ENCODE data around the gene EXOC1L.
"Not testable (repeated sequence)": the region's sequence is repeated elsewhere in the genome, so short reads cannot be mapped to it uniquely, and the experiment has no call there.

Gene EXOC1L

DNA sequence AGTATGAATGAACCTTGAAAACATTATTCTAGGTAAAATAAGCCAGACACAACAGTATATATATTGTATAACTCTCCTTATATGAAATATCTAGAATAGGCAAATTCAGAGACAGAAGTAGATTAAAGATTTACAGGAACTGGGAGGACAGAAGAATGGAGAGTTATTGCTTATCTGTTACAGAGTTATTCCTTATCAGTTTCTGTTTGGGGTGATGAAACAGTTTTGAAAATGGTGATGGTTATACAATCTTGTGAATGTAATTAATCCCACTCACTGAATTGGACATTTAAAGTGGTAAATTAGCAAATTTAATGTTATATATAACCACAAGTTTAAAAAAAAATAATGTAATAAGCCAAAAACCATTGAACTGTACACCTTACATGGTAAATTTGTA is 19.4 kb downstream of the EXOC1L start:
- DNase-seq: no peak

DNA sequence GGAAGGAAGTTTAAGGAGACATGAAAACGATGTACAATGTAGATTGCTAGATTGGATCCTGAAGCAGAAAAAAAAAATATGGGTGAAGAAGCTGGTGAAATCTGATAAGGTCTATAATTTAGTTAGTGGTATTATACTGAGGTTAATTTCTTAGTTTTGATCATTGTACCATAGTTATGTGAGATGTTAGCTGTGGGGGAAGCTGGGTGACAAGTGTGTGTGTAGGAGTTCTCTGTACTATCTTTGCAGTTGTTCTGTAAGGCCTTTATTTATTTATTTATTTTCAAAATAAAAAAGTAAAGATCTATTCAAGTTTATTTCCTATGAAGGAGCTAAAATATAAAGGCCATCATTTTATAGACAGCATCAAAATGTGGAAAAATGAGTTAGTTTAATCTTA is 21.4 kb downstream of the EXOC1L start:
- DNase-seq: no peak

- not testable (repeated sequence) for DNase-seq
Observed at GRCh38 chr4:55841373-55842239, 22.0 kb downstream of the EXOC1L start.

DNA sequence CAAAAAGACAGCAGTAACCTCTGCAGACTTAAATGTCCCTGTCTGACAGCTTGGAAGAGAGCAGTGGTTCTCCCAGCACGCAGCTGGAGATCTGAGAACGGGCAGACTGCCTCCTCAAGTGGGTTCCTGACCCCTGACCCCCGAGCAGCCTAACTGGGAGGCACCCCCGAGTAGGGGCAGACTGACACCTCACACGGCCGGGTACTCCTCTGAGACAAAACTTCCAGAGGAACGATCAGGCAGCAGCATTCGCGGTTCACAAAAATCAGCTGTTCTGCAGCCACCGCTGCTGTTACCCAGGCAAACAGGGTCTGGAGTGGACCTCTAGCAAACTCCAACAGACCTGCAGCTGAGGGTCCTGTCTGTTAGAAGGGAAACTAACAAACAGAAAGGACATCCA is 22.7 kb downstream of the EXOC1L start:
- DNase-seq: not testable (repeated sequence)

- DNase-seq: no peak
Observed at GRCh38 chr4:55849724-55850123, 30.1 kb downstream of the EXOC1L start.

DNA sequence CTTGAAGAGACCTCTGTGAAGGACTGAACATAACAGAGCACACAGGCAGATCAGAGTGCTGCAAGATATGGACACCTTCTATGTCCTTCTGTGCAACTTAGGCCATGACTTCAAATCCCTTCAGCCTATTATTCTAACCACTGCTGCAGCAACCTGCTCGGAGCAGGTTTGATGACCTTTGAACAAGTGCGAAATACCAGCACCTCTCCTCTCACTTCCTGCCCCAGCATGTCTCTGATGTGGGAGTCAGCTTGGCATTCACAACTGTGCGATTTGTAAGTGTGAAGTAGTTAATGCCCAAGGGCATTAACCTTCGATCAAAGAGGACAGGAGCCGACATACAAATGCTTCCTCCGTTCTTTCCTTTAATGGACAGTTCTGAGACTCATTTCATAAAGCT is 32.3 kb downstream of the EXOC1L start:
- no peak for DNase-seq

DNA sequence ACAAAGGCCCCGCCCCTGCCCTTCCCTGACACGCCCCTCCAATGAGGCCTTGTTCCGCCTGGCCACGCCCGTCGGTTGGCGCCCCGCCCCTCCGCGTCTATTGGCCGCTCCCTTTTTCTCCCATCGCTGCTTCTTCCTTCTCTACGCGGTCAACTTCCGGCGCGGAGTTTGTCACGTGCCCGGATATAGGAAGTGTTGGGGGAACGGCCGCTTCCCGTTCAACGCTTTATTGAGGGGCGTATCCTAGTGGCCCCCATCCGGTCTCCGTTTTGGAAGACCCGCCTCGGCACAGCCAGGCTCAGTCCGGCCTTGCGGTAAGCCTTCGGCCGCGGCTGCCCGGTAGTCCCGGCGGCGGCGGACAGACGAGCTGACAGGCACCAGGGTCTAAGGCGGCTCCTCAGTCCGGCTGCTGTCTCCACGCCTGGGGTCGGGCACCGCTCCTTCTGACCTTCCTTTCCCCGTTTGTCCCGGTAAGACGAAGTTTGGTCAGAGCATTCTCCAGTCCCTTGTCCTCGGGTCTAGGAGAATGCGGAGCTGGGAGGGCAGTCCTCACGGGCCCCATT is 34.0 kb downstream of the EXOC1L start, which contains the start of gene EXOC1:
Gene EXOC1 (plus strand): TSS at position 165 of the 563 bp plus-strand sequence. CDS start 4,676 bp downstream, outside the sequence.
- peak; percentile 94 for DNase-seq

DNA sequence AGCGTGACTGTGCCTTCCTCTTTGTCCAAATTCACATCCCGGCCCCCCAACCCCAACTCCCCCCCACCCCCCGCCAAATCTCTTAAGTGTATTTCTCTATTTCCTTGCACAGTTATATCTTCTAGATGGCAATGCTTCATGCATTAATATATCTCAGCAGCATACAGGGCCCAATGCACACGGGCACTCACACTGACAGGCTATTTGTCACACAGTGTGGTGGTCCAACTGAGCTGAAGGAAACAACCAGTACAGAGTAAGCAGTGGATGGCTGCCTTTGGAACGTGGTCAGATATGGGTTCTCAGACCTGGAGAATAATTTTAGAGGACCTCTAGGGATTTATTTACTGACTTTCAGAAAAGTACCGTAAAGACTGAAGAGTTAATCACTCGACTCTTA is 34.5 kb downstream of the EXOC1L start:
- DNase-seq: no peak

- DNase-seq: no peak
Observed at GRCh38 chr4:55857586-55857985, 38.0 kb downstream of the EXOC1L start.

- DNase-seq: no peak
Observed at GRCh38 chr4:55859711-55860110, 40.1 kb downstream of the EXOC1L start.

DNA sequence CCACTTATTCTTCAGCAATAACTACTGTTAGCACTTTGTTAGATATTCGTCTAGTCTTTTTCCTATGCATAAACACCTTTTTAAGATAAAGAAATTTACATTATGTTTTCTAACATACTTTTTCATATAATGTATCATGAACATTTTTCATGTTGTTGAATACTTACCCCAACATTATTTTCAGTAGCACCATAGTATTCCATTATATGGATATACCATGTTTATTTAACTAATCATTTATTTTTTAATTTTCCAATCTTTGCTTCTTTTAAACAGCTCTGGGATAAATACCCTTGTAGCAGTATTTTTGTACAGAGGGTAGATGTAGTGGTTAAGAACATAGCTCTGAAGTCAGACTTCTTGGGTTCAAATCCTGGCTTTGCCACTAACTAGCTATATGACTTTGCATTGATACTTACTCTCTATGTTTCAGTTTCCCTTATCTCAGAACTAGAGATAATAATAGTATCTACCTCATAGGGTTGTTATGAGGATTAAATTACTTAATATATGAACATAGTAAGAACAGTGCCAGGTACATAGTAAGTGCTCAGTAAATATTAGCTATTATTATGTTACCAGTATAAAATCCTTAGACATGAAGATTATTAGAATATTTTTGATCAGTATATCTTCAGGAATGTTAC is 45.1 kb downstream of the EXOC1L start:
- no peak for DNase-seq

DNA sequence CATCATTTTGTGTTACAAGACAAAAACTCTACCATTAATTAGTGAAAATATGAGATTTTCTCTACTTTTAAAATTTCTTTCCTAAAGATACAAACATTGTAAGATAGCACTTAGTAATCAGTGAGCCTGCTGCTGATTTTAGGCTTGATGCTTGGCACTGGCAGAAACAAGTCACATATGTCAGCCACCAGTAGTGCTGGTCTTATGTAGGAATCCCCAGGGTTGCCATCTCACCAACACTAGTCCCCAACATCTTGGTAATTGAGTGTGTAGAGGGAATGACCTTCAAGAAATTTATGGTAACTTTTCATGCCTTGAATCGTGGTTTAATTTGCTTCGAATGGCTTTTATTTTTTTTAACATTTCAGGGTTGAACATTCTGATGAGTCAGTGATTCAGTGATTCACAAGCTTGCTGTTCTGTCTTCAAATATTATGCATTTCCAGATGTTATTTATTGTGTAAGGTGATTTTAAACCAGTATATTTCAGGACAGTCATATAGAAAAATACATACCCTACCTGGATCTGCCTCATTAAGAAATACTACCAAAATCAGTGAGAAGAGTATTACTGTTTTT is 45.7 kb downstream of the EXOC1L start:
- DNase-seq: no peak

DNA sequence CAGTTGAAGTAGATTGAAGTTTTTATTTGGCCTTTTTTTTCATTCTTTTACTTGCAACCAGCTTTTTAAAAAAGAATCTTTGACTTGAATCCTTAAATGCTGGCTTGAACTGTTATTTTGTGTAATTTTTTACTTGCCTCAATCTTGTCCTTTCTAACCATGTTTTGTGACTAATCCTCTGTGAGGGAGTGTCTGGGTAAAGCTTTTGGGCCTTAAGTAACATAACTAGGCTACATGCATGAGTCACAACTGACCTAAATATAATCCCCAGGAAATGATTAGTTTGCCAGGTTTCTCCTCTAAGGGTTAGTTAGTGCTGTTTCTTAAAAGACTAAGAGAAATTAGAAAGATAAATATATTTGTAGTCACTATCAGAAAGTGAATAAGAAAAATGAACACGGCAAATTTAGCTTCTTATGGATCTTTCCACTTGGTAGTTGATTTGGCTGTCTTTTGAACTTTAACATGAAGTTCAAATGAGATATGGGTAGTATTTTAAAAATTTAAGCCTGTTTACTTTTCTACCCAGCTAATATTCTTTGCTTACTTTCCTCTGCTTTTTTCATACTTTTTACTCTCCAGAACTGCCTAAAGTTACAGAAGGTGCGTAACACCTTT is 46.8 kb downstream of the EXOC1L start:
- peak; percentile 30 for DNase-seq

GRCh38 chr4:55866973-55867574 is 47.5 kb downstream of the EXOC1L start:
- peak; percentile 52 for DNase-seq

DNA sequence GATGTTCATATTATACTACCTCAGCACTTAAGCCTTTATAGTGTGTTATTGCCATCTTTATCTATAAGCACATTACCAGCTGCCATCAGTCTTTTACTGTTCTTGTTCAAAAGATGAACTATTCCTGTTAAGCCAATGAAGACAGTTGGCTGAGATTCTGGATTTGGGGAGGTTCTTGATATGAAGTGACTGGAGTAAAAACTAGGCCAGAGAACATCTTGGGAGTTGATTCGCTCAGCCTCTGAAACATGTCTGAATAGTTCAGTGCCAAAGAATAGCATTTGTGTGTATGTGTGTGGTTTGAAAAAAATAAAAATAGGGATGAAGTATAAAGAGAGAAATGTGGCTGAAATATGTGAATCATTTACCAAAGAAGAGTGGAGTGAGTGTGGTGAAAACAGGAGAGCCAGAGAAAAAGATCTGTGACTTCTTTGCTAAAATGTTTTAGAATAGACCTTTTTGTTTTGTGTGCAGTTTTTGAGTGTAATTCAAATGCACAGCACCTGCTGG is 49.0 kb downstream of the EXOC1L start:
- no peak for DNase-seq

DNA sequence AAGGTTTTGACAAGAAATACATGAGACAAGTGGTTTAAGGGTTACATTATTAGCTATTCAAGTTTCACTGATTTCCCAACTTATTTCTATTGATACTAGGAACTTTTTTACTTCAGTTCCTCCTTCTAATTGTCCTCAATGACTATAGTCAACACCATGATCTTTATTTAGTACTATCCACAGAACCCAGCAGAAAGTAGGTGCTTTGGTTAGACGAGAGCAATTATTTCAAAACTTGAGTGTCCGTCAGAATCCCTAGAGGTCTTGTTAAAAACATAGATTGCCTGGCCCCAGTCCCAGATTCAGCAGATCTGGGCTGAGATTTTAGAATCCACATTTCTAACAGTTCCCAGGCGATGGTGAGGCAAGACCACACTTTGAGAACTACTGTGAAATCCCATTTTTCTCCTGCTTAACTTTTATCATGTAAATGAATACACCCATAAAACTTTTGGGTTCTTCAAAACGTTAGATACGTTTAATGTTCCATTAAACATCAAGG is 51.8 kb downstream of the EXOC1L start:
- no peak for DNase-seq

- no peak for DNase-seq
Observed at GRCh38 chr4:55874831-55875230, 55.2 kb downstream of the EXOC1L start.

DNA sequence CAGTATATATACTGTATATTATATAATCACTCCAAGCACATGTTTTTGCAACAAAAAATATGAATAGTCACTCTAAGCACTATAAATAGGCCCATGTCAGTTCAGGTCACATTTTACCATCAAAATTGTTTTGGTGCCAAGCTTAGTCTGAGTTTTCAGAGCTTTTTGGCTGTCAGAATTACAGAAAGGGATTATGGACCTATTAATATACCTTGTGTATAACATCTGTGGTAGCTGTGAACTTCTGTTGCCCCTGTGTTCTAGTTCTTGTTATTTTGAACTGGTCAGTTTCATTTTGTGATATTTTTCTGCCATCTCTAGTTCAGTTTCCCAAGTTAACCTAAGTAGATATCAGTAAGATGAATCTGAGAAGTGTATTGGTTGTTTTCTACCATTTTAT is 56.8 kb downstream of the EXOC1L start:
- DNase-seq: no peak

- no peak for DNase-seq
Observed at GRCh38 chr4:55879224-55879623, 59.6 kb downstream of the EXOC1L start.

GRCh38 chr4:55880652-55881280 is 61.2 kb downstream of the EXOC1L start:
- no peak for DNase-seq

GRCh38 chr4:55884093-55884850 is 64.7 kb downstream of the EXOC1L start:
- no peak for DNase-seq
